HEK293T (cell line): Measurements from ENCODE around the gene PDCD2L.

ENCODE experiments used
- CTCF ChIA-PET: fragments of 350-600 bp; formaldehyde crosslinking; extraction: SDS; loops from one replicate; lab custom pipeline; 2021; ENCODE audit warnings: antibody characterized with exemption, inconsistent platforms; lab: Yijun Ruan, JAX
- POLR2A ChIA-PET: fragments of 350-600 bp; formaldehyde crosslinking; extraction: SDS; loops from one replicate; lab custom pipeline; 2020; ENCODE audit warnings: antibody characterized with exemption, inconsistent platforms; lab: Yijun Ruan, JAX
- DNase-seq: peaks from one replicate; pipeline ENCODE4 v3.0.0; 2012; ENCODE audit warnings: mixed read lengths; ENCODE audit errors: extremely low spot score
- ARNT ChIP-seq: fragments of 450-650 bp; IDR thresholded peaks from 2 replicates; pipeline ENCODE4 v1.6.1; 2017; ENCODE audit warnings: mild to moderate bottlenecking
- BHLHE40 ChIP-seq: fragments of 450-650 bp; IDR thresholded peaks from 2 replicates; pipeline ENCODE4 v1.6.1; 2016; ENCODE audit warnings: mild to moderate bottlenecking, moderate library complexity, borderline replicate concordance
- CTBP1 ChIP-seq: fragments of 450-650 bp; IDR thresholded peaks from 2 replicates; pipeline ENCODE4 v1.6.1; 2016; ENCODE audit warnings: borderline replicate concordance
- ELF4 ChIP-seq: fragments of 450-650 bp; IDR thresholded peaks from 2 replicates; pipeline ENCODE4 v1.6.1; 2017; ENCODE audit warnings: antibody characterized with exemption
- FOXA1 ChIP-seq: fragments of 450-650 bp; IDR thresholded peaks from 2 replicates; pipeline ENCODE4 v1.6.1; 2016; ENCODE audit warnings: mild to moderate bottlenecking
- FOXK2 ChIP-seq: fragments of 450-650 bp; IDR thresholded peaks from 2 replicates; pipeline ENCODE4 v1.6.1; 2016; ENCODE audit warnings: mild to moderate bottlenecking
- FOXM1 ChIP-seq: fragments of 450-650 bp; IDR thresholded peaks from 2 replicates; pipeline ENCODE4 v1.6.1; 2017; ENCODE audit warnings: mild to moderate bottlenecking, borderline replicate concordance
- HDGF ChIP-seq: fragments of 450-650 bp; IDR thresholded peaks from 2 replicates; pipeline ENCODE4 v1.6.1; 2017; ENCODE audit warnings: antibody characterized with exemption, borderline replicate concordance
- L3MBTL2 ChIP-seq: fragments of 450-650 bp; conservative IDR thresholded peaks from 2 replicates; pipeline ENCODE4 v1.6.1; 2016; ENCODE audit warnings: mild to moderate bottlenecking
- LEF1 ChIP-seq: fragments of 450-650 bp; IDR thresholded peaks from 2 replicates; pipeline ENCODE4 v1.6.1; 2017; ENCODE audit warnings: mild to moderate bottlenecking, borderline replicate concordance
- NFRKB ChIP-seq: fragments of 450-650 bp; IDR thresholded peaks from 2 replicates; pipeline ENCODE4 v1.6.1; 2016; ENCODE audit warnings: mild to moderate bottlenecking, moderate library complexity
- SP1 ChIP-seq: fragments of 450-650 bp; IDR thresholded peaks from 2 replicates; pipeline ENCODE4 v1.6.1; 2017
- SUZ12 ChIP-seq: fragments of 450-650 bp; IDR thresholded peaks from 2 replicates; pipeline ENCODE4 v1.6.1; 2016; ENCODE audit warnings: mild to moderate bottlenecking
- TARDBP ChIP-seq: fragments of 450-650 bp; IDR thresholded peaks from 2 replicates; pipeline ENCODE4 v1.6.1; 2016
- ZNF384 ChIP-seq: fragments of 450-650 bp; IDR thresholded peaks from 2 replicates; pipeline ENCODE4 v1.6.1; 2016
- TF ChIP-seq, protein P1 (sequence below): fragments of 450-650 bp; IDR thresholded peaks from 2 replicates; pipeline ENCODE4 v1.6.1; 2016

PDCD2L gene

GRCh38 chr19:34402074-34402600 lies 2.1 kb upstream of the PDCD2L start:
- ChIA-PET CTCF (no interaction called here), POLR2A (interaction anchor here (1.7 kb wide), 1 partner anchor 26 kb away, joined by 5 read pairs; the partner anchor contains the start of gene UBA2)
- TF ChIP-seq FOXA1 (no peak), SP1 (no peak), ARNT (no peak), HDGF (no peak), SUZ12 (no peak), ELF4 (no peak), FOXM1 (no peak), ZNF384 (no peak), CTBP1 (no peak), L3MBTL2 (no peak), BHLHE40 (no peak), TARDBP (no peak)
- TF ChIP-seq, protein P1, sequence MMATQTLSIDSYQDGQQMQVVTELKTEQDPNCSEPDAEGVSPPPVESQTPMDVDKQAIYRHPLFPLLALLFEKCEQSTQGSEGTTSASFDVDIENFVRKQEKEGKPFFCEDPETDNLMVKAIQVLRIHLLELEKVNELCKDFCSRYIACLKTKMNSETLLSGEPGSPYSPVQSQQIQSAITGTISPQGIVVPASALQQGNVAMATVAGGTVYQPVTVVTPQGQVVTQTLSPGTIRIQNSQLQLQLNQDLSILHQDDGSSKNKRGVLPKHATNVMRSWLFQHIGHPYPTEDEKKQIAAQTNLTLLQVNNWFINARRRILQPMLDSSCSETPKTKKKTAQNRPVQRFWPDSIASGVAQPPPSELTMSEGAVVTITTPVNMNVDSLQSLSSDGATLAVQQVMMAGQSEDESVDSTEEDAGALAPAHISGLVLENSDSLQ = no peak
- DNase-seq = no peak

GRCh38 chr19:34403784-34404108 lies 453 bp upstream of the PDCD2L start:
- TF ChIP-seq ELF4 = no peak
- no peak for TF ChIP-seq LEF1
- no peak for TF ChIP-seq NFRKB
- no peak for TF ChIP-seq SUZ12
- no peak for TF ChIP-seq L3MBTL2
- TF ChIP-seq, protein P1 = no peak
- TF ChIP-seq CTBP1 = no peak
- CTCF ChIA-PET = no interaction called here
- POLR2A ChIA-PET = interaction anchor here (1.0 kb wide), 1 partner anchor 24 kb away, joined by 3 read pairs; the partner anchor contains the start of gene UBA2
- DNase-seq = no peak

- no peak for DNase-seq
- TF ChIP-seq SUZ12 (no peak), L3MBTL2 (no peak), NFRKB (no peak), FOXA1 (no peak), LEF1 (no peak), ZNF384 (no peak), ELF4 (no peak)
- ChIA-PET CTCF (no interaction called here), POLR2A (interaction anchor here (1.2 kb wide), 1 partner anchor 47 kb away, joined by 3 read pairs; no protein-coding TSS in a partner anchor)
These were observed 1.9 kb downstream of the PDCD2L start for GRCh38 chr19:34405892-34406660.

GRCh38 chr19:34408411-34408810 lies 4.2 kb downstream of the PDCD2L start:
- ChIA-PET POLR2A (no interaction called here), CTCF (interaction anchor here (0.7 kb wide), 1 partner anchor 326 kb away, joined by 3 read pairs; no protein-coding TSS in a partner anchor)
- no peak for TF ChIP-seq ZNF384
- TF ChIP-seq, protein P1 = no peak
- TF ChIP-seq ELF4 = no peak
- TF ChIP-seq SUZ12 = no peak
- no peak for TF ChIP-seq FOXK2
- no peak for TF ChIP-seq FOXA1
- no peak for TF ChIP-seq NFRKB
- DNase-seq = no peak

- no peak for DNase-seq
- CTCF ChIA-PET = no interaction called here
- TF ChIP-seq TARDBP (no peak), LEF1 (no peak), ELF4 (no peak), FOXM1 (no peak), NFRKB (no peak), SUZ12 (no peak), CTBP1 (no peak), ZNF384 (no peak), BHLHE40 (no peak), FOXA1 (no peak), ARNT (no peak), FOXK2 (no peak), L3MBTL2 (no peak), HDGF (no peak), SP1 (no peak)
- TF ChIP-seq, protein P1 = no peak
- POLR2A ChIA-PET = no interaction called here
These were observed 5.3 kb downstream of the PDCD2L start for GRCh38 chr19:34409189-34410164.
